Measurements from ENCODE around the gene DENR.
"Not testable (repeated sequence)": the region's sequence is repeated elsewhere in the genome, so short reads cannot be mapped to it uniquely, and the experiment has no call there.

DENR gene

DNA sequence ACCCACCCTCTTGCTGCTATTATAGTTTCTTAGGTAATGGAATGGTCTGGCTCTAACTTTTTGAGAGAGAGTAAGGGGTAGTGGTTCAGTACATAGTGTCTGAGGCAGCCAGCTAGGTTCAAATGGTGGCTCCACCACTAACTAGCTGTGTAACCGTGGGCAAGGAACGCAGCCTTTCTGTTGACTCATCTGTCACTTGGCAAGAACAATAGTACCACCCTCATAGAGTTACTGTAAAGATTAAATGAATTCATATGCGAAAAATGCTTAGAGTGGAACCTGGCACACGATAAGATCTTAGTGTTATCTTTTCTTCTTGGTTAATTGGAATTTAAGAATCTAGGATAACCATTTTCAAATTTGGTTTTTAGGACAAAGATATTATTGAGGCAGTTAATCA lies 35.8 kb downstream of the DENR start:
- DNase-seq (no peak), ATAC-seq (no peak)
- Mint-ChIP-seq H3K4me1 (no peaks in the 10 kb centered on the region), H3K9me3 (no peaks in the 10 kb centered on the region), H3K27ac (no peak overlapping the region), H3K4me3 (no peak overlapping the region), H3K27me3 (no peaks in the 10 kb centered on the region)

DNA sequence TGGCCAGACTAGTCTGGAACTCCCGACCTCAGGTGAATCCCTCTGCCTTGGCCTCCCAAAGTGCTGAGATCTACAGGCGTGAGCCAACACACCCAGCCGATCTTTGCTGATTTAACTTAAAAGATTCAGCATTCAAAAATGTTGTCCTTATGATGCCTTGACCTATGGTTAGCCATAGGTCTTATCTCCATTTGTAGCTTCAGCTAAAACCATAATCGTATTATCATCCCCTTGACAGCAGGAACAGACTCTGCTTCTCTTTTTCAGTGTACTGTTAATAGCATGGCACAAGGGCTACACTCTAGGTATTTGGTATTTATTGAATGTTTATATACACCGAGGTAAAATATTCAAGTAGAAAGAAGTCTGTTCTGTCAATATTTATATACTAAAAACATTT lies 37.0 kb downstream of the DENR start:
- Mint-ChIP-seq H3K9me3 (no peaks in the 10 kb centered on the region), H3K4me3 (no peak overlapping the region), H3K27me3 (no peaks in the 10 kb centered on the region), H3K4me1 (no peaks in the 10 kb centered on the region), H3K27ac (no peak overlapping the region)
- ATAC-seq (no peak), DNase-seq (no peak)

GRCh38 chr12:122790393-122791075 lies 37.9 kb downstream of the DENR start:
- H3K27me3 Mint-ChIP-seq = no peaks in the 10 kb centered on the region
- ATAC-seq (no peak), DNase-seq (no peak)
- no peaks in the 10 kb centered on the region for H3K4me1 Mint-ChIP-seq
- H3K4me3 Mint-ChIP-seq = no peak overlapping the region
- peak overlapping the region in 1 of 2 donors; percentile 46 for H3K27ac Mint-ChIP-seq
- no peaks in the 10 kb centered on the region for H3K9me3 Mint-ChIP-seq

GRCh38 chr12:122793685-122794106 lies 41.1 kb downstream of the DENR start:
- H3K27me3 Mint-ChIP-seq = no peaks in the 10 kb centered on the region
- ATAC-seq = peak; percentile 67

DNA sequence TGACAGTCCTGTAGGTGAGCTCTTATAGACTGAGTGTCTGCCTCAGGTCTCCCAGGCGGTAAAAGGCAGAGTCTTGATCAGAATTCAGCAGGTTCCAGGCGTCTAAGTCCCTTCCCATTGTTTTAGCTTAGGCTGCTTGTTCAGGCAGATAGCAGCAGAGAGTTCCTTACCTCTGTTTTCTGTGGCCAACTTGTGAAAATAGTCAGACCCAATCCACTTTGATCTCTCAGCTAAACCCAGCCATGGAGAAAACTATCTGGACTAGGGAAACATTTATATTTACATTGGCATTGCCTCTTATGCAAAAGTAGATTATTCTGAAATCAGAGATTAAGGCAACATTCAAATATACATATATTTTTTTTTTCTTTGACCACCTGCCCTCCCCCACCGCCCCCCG lies 43.2 kb downstream of the DENR start:
- DNase-seq (no peak), ATAC-seq (no peak)
- peaks cover 6% of the 10 kb centered on the region for H3K4me1 Mint-ChIP-seq
- no peaks in the 10 kb centered on the region for H3K27me3 Mint-ChIP-seq
- H3K9me3 Mint-ChIP-seq = no peaks in the 10 kb centered on the region
- no peak overlapping the region for H3K4me3 Mint-ChIP-seq
- H3K27ac Mint-ChIP-seq = no peak overlapping the region

More at GRCh38 chr12:122793685-122794106, 41.1 kb downstream of the DENR start:
- no peak overlapping the region for H3K27ac Mint-ChIP-seq
- H3K9me3 Mint-ChIP-seq = no peaks in the 10 kb centered on the region
- DNase-seq = peak in 1 of 2 donors; percentile 19
- H3K4me1 Mint-ChIP-seq = no peaks in the 10 kb centered on the region
- H3K4me3 Mint-ChIP-seq = no peak overlapping the region

DNA sequence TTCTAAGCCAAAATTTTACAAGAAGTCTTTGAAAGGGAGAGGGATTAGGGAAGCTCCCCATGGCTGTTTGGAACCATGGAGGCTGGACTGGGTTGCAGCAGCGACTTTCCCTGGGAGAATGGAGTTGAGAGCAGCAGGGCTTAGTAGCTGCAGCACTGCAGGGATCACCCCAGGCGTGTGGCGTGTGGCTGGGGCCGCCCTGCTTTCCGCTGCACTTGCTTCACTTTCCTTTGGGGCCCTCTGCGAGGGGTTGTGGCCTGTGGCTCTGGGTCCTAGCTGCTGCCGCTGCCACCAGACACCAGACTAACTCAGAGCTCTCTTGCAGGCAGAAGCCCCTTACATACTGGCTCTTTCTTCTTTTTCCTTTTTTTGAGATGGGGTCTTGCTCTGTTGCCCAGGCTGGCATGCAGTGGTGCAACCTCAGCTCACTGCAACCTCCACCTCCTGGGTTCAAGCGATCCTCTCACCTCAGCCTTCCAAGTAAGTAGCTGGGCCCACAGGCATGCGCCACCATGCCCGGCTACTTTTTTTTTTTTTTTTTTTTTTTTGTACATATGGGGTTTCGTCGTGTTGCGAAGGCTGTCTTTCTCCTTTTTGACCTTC lies 47.1 kb downstream of the DENR start:
- no peak overlapping the region for H3K4me3 Mint-ChIP-seq
- H3K27ac Mint-ChIP-seq = no peak overlapping the region
- H3K4me1 Mint-ChIP-seq = peaks cover 6% of the 10 kb centered on the region
- H3K9me3 Mint-ChIP-seq = no peaks in the 10 kb centered on the region
- ATAC-seq (no peak), DNase-seq (no peak)
- H3K27me3 Mint-ChIP-seq = no peaks in the 10 kb centered on the region

GRCh38 chr12:122803937-122804336 lies 51.3 kb downstream of the DENR start:
- ATAC-seq = no peak
- Mint-ChIP-seq H3K27ac (no peak overlapping the region), H3K27me3 (no peaks in the 10 kb centered on the region), H3K4me1 (peaks cover 9% of the 10 kb centered on the region), H3K4me3 (no peak overlapping the region), H3K9me3 (no peaks in the 10 kb centered on the region)
- no peak for DNase-seq

DNA sequence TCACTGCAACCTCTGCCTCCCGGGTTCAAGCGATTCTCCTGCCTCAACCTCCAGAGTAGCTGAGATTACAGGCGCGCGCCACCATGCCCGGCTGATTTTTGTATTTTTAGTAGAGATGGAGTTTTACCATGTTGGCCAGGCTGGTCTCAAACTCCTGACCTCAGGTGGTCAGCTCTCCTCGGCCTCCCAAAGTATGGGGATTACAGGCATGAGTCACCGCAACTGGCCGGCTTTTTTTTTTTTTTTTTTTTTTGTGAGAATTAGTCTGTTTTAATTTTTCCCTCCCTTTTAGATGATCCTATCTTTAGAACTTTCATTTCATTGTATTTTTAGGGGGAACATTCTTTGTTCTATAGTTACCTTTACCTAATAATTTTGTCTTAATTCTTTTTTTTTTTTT lies 52.3 kb downstream of the DENR start:
- not testable (repeated sequence) for H3K4me1 Mint-ChIP-seq

GRCh38 chr12:122807651-122808050 lies 55.0 kb downstream of the DENR start:
- Mint-ChIP-seq H3K27me3 (no peaks in the 10 kb centered on the region), H3K4me3 (no peak overlapping the region), H3K4me1 (peaks cover 5% of the 10 kb centered on the region), H3K27ac (no peak overlapping the region), H3K9me3 (no peaks in the 10 kb centered on the region)
- DNase-seq = no peak
- ATAC-seq = no peak

More for the DNA sequence above, 52.3 kb downstream of the DENR start:
- H3K27ac Mint-ChIP-seq, H3K4me3 Mint-ChIP-seq, ATAC-seq, DNase-seq, H3K27me3 Mint-ChIP-seq, H3K9me3 Mint-ChIP-seq: not testable (repeated sequence)

DNA sequence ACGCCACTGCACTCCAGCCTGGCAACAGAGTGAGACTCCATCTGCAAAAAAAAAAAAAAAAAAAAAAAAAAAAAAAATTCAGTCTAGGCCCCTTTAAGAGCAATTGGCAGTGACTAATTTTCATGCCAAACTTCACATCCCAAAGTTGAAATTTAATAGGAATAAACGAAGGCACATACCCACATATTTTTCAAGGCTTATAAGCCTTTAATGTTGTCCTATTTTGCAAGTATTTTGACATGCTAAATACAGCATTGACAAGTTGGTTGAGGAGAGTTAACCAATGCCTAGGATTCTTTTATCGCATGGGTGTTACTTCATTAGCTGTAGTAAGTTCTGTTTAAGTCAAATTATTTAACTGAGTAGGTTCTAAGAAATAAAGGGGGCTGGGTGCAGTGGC lies 59.2 kb downstream of the DENR start:
- Mint-ChIP-seq H3K27ac (no peak overlapping the region), H3K27me3 (no peaks in the 10 kb centered on the region), H3K4me1 (peaks cover 5% of the 10 kb centered on the region), H3K4me3 (no peak overlapping the region), H3K9me3 (no peaks in the 10 kb centered on the region)
- no peak for ATAC-seq
- DNase-seq = no peak

GRCh38 chr12:122813310-122813713 lies 60.7 kb downstream of the DENR start:
- Mint-ChIP-seq H3K9me3 (no peaks in the 10 kb centered on the region), H3K27me3 (no peaks in the 10 kb centered on the region), H3K4me3 (no peak overlapping the region), H3K4me1 (peaks cover 5% of the 10 kb centered on the region), H3K27ac (no peak overlapping the region)
- DNase-seq (no peak), ATAC-seq (no peak)

- DNase-seq (no peak), ATAC-seq (no peak)
- Mint-ChIP-seq H3K27ac (no peak overlapping the region), H3K4me1 (no peaks in the 10 kb centered on the region), H3K27me3 (no peaks in the 10 kb centered on the region), H3K4me3 (no peak overlapping the region), H3K9me3 (no peaks in the 10 kb centered on the region)
Measured at GRCh38 chr12:122819209-122819785, 66.7 kb downstream of the DENR start.

DNA sequence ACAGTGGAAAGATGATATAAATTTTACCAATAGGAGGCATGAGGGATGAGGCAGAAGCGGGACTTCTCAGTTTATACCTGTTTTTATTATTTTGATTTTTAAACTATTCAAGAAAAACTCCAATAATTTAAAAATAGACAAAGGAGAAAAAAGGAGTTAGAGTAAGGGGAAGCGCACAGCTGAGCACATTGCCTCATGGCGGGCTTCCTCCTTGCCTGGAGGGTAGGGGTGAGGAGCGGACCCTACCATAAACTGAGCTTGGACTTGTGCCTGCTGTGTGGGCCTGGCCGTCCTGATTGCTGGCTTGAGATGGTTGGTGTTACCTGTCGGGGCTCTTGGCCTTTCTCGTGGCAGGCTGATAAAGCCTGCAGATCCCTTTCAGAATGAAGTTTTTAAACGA lies 67.5 kb downstream of the DENR start:
- H3K27me3 Mint-ChIP-seq = no peaks in the 10 kb centered on the region
- H3K27ac Mint-ChIP-seq = peak overlapping the region in 1 of 2 donors; percentile 80
- DNase-seq (no peak), ATAC-seq (no peak)
- H3K4me3 Mint-ChIP-seq = no peak overlapping the region
- no peaks in the 10 kb centered on the region for H3K9me3 Mint-ChIP-seq
- no peaks in the 10 kb centered on the region for H3K4me1 Mint-ChIP-seq
